Fibroblast of skin of abdomen (primary cell): ENCODE data around the gene ZNF335.
A peak's percentile ranks its signal among the peaks of the same experiment; 100 is the strongest.
"Not testable (repeated sequence)": the region's sequence is repeated elsewhere in the genome, so short reads cannot be mapped to it uniquely, and the experiment has no call there.

Experiments
- DNase-seq: peaks from one replicate; pipeline ENCODE4 v3.0.0-alpha.2; 2013

ZNF335 gene

GRCh38 chr20:46002008-46002407 lies 30.0 kb upstream of the ZNF335 start:
- DNase-seq, result no peak

GRCh38 chr20:46001498-46001897 lies 29.5 kb upstream of the ZNF335 start:
- no peak for DNase-seq

- no peak for DNase-seq
These were observed 28.4 kb upstream of the ZNF335 start for GRCh38 chr20:46000262-46000996.

- no peak for DNase-seq
These were observed 27.7 kb upstream of the ZNF335 start for GRCh38 chr20:45999557-46000261.

- DNase-seq, result no peak
These were observed 26.8 kb upstream of the ZNF335 start for GRCh38 chr20:45998761-45999160.

- DNase-seq, result no peak
These were observed 26.3 kb upstream of the ZNF335 start for GRCh38 chr20:45998337-45998736.

- no peak for DNase-seq
These were observed 25.2 kb upstream of the ZNF335 start for GRCh38 chr20:45997187-45997586.

- not testable (repeated sequence) for DNase-seq
These were observed 23.6 kb upstream of the ZNF335 start for GRCh38 chr20:45995495-45996097.

GRCh38 chr20:45994761-45995493 lies 22.9 kb upstream of the ZNF335 start:
- no peak for DNase-seq

- DNase-seq, result no peak
These were observed 21.4 kb upstream of the ZNF335 start for GRCh38 chr20:45993197-45993951.

- no peak for DNase-seq
These were observed 19.6 kb upstream of the ZNF335 start for GRCh38 chr20:45991616-45992015.

- not testable (repeated sequence) for DNase-seq
These were observed 16.8 kb upstream of the ZNF335 start for GRCh38 chr20:45988830-45989229.

- peak; percentile 33 for DNase-seq
These were observed 15.2 kb upstream of the ZNF335 start for GRCh38 chr20:45987108-45987780.

GRCh38 chr20:45985573-45985972 lies 13.6 kb upstream of the ZNF335 start:
- DNase-seq, result no peak

GRCh38 chr20:45983279-45983743 lies 11.3 kb upstream of the ZNF335 start:
- no peak for DNase-seq

- no peak for DNase-seq
These were observed 9.3 kb upstream of the ZNF335 start for GRCh38 chr20:45981261-45981660.

- DNase-seq, result no peak
These were observed 4.1 kb upstream of the ZNF335 start for GRCh38 chr20:45976086-45976485.

GRCh38 chr20:45975686-45976085 lies 3.7 kb upstream of the ZNF335 start:
- no peak for DNase-seq

- no peak for DNase-seq
These were observed 3.0 kb upstream of the ZNF335 start for GRCh38 chr20:45974896-45975565.

GRCh38 chr20:45972500-45973183 lies 639 bp upstream of the ZNF335 start:
- DNase-seq, result no peak

- no peak for DNase-seq
These were observed 653 bp downstream of the ZNF335 start for GRCh38 chr20:45971425-45971674.
